NCI-H1105 (cell line): ENCODE data around the gene CALML4.
"Not testable (repeated sequence)": the region's sequence is repeated elsewhere in the genome, so short reads cannot be mapped to it uniquely, and the experiment has no call there.

Experiments
- DNase-seq: peaks from one replicate; lab custom pipeline; 2025; lab: John Stamatoyannopoulos, UW

Gene CALML4

GRCh38 chr15:68224546-68225250, 19.6 kb upstream of the CALML4 start:
- DNase-seq, result no peak

GRCh38 chr15:68224108-68224507, 19.0 kb upstream of the CALML4 start:
- DNase-seq, result no peak

- no peak for DNase-seq
Measured at GRCh38 chr15:68223171-68223570, 18.0 kb upstream of the CALML4 start.

GRCh38 chr15:68222432-68222743, 17.3 kb upstream of the CALML4 start:
- not testable (repeated sequence) for DNase-seq

GRCh38 chr15:68221530-68222431, 16.6 kb upstream of the CALML4 start:
- DNase-seq, result not testable (repeated sequence)

- no peak for DNase-seq
Measured at GRCh38 chr15:68220967-68221366, 15.8 kb upstream of the CALML4 start.

GRCh38 chr15:68220489-68220888, 15.4 kb upstream of the CALML4 start:
- DNase-seq, result no peak

GRCh38 chr15:68218847-68219798, 14.0 kb upstream of the CALML4 start:
- DNase-seq, result no peak

- no peak for DNase-seq
Measured at GRCh38 chr15:68218331-68218730, 13.2 kb upstream of the CALML4 start.

- DNase-seq, result no peak
Measured at GRCh38 chr15:68217341-68217740, 12.2 kb upstream of the CALML4 start.

- no peak for DNase-seq
Measured at GRCh38 chr15:68214838-68215254, 9.7 kb upstream of the CALML4 start.

GRCh38 chr15:68213991-68214837, 9.1 kb upstream of the CALML4 start:
- DNase-seq, result no peak

- DNase-seq, result not testable (repeated sequence)
Measured at GRCh38 chr15:68213491-68213845, 8.3 kb upstream of the CALML4 start.

GRCh38 chr15:68211656-68212320, 6.7 kb upstream of the CALML4 start:
- no peak for DNase-seq

- DNase-seq, result no peak
Measured at GRCh38 chr15:68210821-68211655, 5.9 kb upstream of the CALML4 start.

GRCh38 chr15:68210409-68210756, 5.3 kb upstream of the CALML4 start:
- no peak for DNase-seq

- DNase-seq, result no peak
Measured at GRCh38 chr15:68209735-68210408, 4.7 kb upstream of the CALML4 start.

GRCh38 chr15:68209272-68209671, 4.1 kb upstream of the CALML4 start:
- DNase-seq, result no peak

GRCh38 chr15:68208636-68209240, 3.6 kb upstream of the CALML4 start:
- DNase-seq, result no peak
